HCT116 (cell line): ENCODE measurements around the gene THADA.

Source experiments
- CTCF ChIP-seq, 3 experiments: fragments of 200-600 bp in 1 of 3; sonication (generic) in 1 of 3; IDR thresholded peaks in 2 of 3; conservative IDR thresholded peaks in 1 of 3; 2 replicates each; pipeline ENCODE4 v1.5.1; 2012 to 2017; ENCODE audit warnings: low read depth in 2 of 3, low read length in 2 of 3, antibody characterized with exemption in 1 of 3, borderline replicate concordance in 1 of 3, control low read depth in 1 of 3, mild to moderate bottlenecking in 1 of 3, mixed read lengths in 1 of 3, mixed run types in 1 of 3, moderate library complexity in 1 of 3; ENCODE audit not compliant: insufficient read depth in 1 of 3
- JUND ChIP-seq: IDR thresholded peaks from 2 replicates; pipeline ENCODE4 v1.6.1; 2012
- POLR2A ChIP-seq: IDR thresholded peaks from 2 replicates; pipeline ENCODE4 v1.7.0; 2011; ENCODE audit warnings: borderline replicate concordance; ENCODE audit not compliant: insufficient read depth, insufficient read length; ENCODE audit errors: extremely low read depth
- REST ChIP-seq: IDR thresholded peaks from 2 replicates; pipeline ENCODE4 v1.6.1; 2012; ENCODE audit warnings: low read depth
- YY1 ChIP-seq: IDR thresholded peaks from 2 replicates; pipeline ENCODE4 v1.6.1; 2011; ENCODE audit warnings: low read length, low read depth, moderate library complexity, mild to moderate bottlenecking; ENCODE audit not compliant: insufficient replicate concordance; ENCODE audit errors: extremely low read depth

- no peak for TF ChIP-seq CTCF (IDR thresholded peaks at IDR 0.05 in 2 of 3, conservative IDR thresholded peaks at IDR 0.05 in 1 of 3; ENCODE audit: borderline replicate concordance in 1 of 3, insufficient read depth in 1 of 3, low read depth in 2 of 3, low read length in 2 of 3)
- TF ChIP-seq REST = no peak
- no peak for TF ChIP-seq POLR2A
- no peak for TF ChIP-seq YY1
- TF ChIP-seq JUND = no peak
Observed at GRCh38 chr2:43294973-43295603, 300.8 kb downstream of the THADA start.
